Measurements from ENCODE around the gene TMEM45B. TPM values are rescaled to one million over a fixed set of nuclear protein-coding genes. Genes with fewer than 3 reads are reported as not detected.
"Not testable (repeated sequence)": the region's sequence is repeated elsewhere in the genome, so short reads cannot be mapped to it uniquely, and the experiment has no call there.

Gene TMEM45B
- total and polyA plus RNA-seq, 5 experiments from 2014 or later, result 0.96 to 6.1 (median 1.7) TPM

DNA sequence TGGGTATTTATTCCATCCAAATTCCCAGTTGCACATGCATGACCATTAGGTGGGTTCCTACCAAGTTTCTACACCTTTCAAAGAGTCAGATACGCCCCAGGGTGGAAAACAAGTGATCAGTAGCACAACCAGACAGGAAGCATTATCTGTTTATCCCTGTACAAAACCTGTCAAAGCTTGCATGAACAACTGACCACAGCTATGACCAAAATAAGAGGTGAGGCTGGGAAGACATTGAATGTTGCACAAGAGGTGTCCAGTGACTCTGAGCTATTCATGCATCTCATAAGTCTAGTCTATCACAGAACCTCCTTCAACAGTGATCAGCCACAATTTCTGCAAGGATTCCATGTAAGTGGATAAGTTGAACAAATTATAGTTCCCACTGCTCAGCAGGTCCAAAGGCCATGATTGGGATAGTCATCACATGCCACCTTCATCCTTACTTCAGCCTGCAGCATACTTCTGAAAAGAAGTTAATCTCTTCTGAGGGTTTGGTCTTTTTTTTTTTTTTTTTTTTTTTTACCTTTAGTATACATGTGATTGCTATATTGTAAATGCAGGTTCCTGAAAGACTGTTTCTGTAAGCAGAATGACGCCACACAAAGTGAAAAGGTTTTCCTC, 28.0 kb upstream of the TMEM45B start:
- peaks cover 0 to under 1% (median 0%) of the 10 kb centered on the region in 9 donors for H3K9me3 Mint-ChIP-seq
- no peak for ATAC-seq
- POLR2A ChIA-PET, result no interaction called here
- H3K36me3 Mint-ChIP-seq, result no peaks in the 10 kb centered on the region
- peak overlapping the region in 1 of 10 donors; percentile 30 for H3K27ac Mint-ChIP-seq
- H3K27me3 Mint-ChIP-seq, result peaks cover 0 to 8% (median 2%) of the 10 kb centered on the region in 5 donors
- no peak for DNase-seq
- H3K4me1 Mint-ChIP-seq, result peaks cover 5 to 13% (median 8%) of the 10 kb centered on the region in 4 donors
- H3K4me3 Mint-ChIP-seq, result no peak overlapping the region

DNA sequence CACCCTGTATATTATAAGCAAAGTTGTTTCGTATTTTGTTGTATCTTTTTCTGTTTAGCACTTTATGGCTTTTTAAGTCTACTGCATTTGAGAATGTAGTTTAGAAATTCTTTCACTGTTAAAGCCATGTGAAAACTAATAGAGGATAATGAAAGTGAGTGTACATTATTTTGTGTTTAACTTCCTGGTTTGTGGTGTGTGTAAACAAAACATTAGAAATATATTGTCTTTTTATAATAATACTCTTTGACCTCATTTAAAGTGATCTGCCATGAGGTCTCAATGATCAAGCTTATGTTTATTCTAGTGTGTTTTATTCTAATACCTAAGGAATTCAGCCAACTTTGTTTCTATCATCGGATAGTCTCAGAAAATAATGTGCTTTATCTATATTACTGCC, 27.4 kb upstream of the TMEM45B start:
- no peak overlapping the region for H3K4me3 Mint-ChIP-seq
- H3K36me3 Mint-ChIP-seq, result no peaks in the 10 kb centered on the region
- DNase-seq (no peak), ATAC-seq (no peak)
- POLR2A ChIA-PET, result no interaction called here
- H3K4me1 Mint-ChIP-seq, result peaks cover 6 to 13% (median 8%) of the 10 kb centered on the region in 4 donors
- peaks cover 0 to 3% (median 0%) of the 10 kb centered on the region in 9 donors for H3K9me3 Mint-ChIP-seq
- H3K27me3 Mint-ChIP-seq, result peaks cover 0 to 8% (median 2%) of the 10 kb centered on the region in 5 donors
- H3K27ac Mint-ChIP-seq, result peak overlapping the region in 1 of 10 donors; percentile 30

DNA sequence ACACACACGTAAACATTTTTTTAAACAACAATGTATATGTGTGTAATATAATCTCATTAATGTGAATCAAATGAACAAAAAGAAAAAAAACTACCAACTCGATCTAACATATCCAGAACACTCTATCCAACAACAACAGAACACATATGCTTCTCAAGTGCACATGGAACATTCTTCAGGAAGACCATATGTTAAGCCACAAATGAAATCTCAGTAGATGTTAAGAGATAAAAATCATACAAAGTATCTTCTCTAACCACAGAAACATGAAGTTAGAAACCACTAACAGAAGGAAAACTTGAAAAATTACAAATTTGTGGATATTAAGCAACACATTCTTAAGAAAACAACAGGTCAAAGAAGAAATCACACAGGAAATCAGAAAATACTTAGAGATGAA, 25.5 kb upstream of the TMEM45B start:
- Mint-ChIP-seq H3K4me3 (no peak overlapping the region), H3K9me3 (peaks cover 0 to 6% (median 2%) of the 10 kb centered on the region in 9 donors), H3K4me1 (peaks cover 6 to 13% (median 8%) of the 10 kb centered on the region in 4 donors), H3K27me3 (peaks cover 0 to 9% (median 3%) of the 10 kb centered on the region in 5 donors), H3K36me3 (peaks cover 0 to 10% (median 9%) of the 10 kb centered on the region in 3 donors), H3K27ac (peak overlapping the region in 2 of 10 donors; percentile 1 to 2)
- ATAC-seq, result no peak
- POLR2A ChIA-PET, result no interaction called here
- DNase-seq, result no peak

DNA sequence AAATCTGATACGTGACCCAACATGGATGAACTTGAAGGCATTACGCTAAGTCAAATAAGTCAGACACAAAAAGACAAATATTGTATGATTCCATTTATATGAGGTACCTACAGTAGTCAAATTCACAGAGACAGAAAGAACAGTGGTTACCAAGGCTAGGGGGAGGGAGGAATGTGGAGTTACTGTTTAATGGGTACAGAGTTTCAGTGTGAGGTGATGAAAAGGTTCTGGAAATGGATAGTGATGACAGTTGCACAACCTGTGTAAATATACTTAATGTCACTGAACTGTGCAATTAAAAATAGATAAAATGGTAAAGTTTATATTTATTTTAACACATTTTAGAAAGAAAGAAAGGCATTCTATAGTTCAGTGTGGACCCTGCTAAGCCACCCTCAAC, 24.1 kb upstream of the TMEM45B start:
- peaks cover 6 to 17% (median 17%) of the 10 kb centered on the region in 3 donors for H3K36me3 Mint-ChIP-seq
- POLR2A ChIA-PET, result no interaction called here
- no peak overlapping the region for H3K27ac Mint-ChIP-seq

DNA sequence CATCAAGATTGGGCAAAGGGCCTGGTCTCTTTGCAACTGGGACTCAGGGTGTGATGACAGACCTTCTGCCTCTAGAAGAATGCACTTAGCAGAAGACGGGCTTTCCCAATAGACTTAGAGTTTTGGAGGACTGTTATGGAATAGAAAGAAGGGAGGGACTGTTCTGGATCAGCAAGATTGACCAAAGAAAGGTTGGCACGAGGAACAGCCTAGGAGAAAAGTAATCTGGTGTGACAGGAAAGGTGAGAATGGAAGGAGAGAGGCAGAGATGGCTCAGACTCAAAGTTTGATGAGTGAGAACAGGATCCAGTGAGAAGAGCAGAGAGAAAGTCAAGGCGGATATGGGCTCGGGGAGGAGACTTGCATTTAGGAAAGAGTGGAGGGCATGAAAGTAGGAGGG, 23.0 kb upstream of the TMEM45B start:
- Mint-ChIP-seq H3K9me3 (peaks cover 0 to 15% (median 7%) of the 10 kb centered on the region in 9 donors), H3K4me3 (no peak overlapping the region), H3K36me3 (peaks cover 6 to 17% (median 17%) of the 10 kb centered on the region in 3 donors), H3K27me3 (peaks cover 0 to 14% (median 2%) of the 10 kb centered on the region in 5 donors), H3K27ac (peak overlapping the region in 2 of 10 donors; percentile 49 to 71), H3K4me1 (peaks cover 6 to 9% (median 8%) of the 10 kb centered on the region in 4 donors)
- POLR2A ChIA-PET, result no interaction called here
- DNase-seq (no peak), ATAC-seq (no peak)

More for the DNA sequence above, 24.1 kb upstream of the TMEM45B start:
- Mint-ChIP-seq H3K4me3 (no peak overlapping the region), H3K9me3 (peaks cover 0 to 15% (median 7%) of the 10 kb centered on the region in 9 donors), H3K27me3 (peaks cover 0 to 14% (median 2%) of the 10 kb centered on the region in 5 donors), H3K4me1 (peaks cover 6 to 9% (median 8%) of the 10 kb centered on the region in 4 donors)
- no peak for DNase-seq
- ATAC-seq, result no peak

DNA sequence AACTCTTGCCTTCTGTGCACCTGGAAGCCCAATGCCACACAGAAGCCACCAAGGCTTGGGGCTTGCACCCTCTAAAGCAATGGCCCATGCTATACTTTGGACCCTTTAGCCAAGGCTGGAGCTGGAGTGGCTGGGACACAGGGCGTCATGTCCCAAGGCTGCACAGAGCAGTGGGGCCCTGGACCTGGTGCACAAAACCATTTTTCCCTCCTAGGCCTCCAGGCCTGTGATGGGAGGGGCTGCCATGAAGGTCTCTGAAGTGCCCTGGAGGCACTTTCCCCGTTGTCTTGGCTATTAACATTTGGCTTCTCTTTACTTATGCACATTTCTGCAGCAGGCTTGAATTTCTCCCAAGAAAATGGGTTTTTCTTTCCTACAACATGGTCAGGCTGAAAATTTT, 20.6 kb upstream of the TMEM45B start:
- H3K27ac Mint-ChIP-seq, result no peak overlapping the region
- peaks cover 0 to 14% (median 2%) of the 10 kb centered on the region in 5 donors for H3K27me3 Mint-ChIP-seq
- no peak overlapping the region for H3K4me3 Mint-ChIP-seq
- H3K9me3 Mint-ChIP-seq, result peaks cover 6 to 35% (median 21%) of the 10 kb centered on the region in 9 donors
- peaks cover 4 to 17% (median 11%) of the 10 kb centered on the region in 4 donors for H3K4me1 Mint-ChIP-seq
- H3K36me3 Mint-ChIP-seq, result peaks cover 10 to 36% (median 29%) of the 10 kb centered on the region in 3 donors
- no peak for ATAC-seq
- POLR2A ChIA-PET, result no interaction called here
- DNase-seq, result no peak

DNA sequence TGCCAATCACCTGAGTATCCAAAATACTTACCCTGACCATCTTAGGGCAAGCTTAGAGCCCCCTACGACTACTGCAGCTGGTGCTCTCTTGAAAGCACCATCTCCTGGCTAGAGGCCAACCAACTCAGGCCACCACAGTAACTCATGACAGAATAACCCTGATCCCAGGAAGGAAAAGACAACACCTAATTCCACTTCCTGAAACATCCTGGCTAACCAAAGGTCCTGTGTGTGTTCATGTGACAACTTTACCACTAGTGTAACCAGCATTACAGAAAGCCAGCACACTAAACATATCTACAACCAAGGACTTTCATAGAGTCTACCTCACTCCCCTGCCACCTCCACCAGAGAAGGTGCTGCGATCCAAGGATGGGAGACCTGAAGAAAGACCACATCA, 17.4 kb upstream of the TMEM45B start:
- DNase-seq, result no peak
- ATAC-seq, result no peak
- Mint-ChIP-seq H3K36me3 (peaks cover 10 to 42% (median 29%) of the 10 kb centered on the region in 3 donors), H3K27me3 (peaks cover 0 to 14% (median 0%) of the 10 kb centered on the region in 5 donors), H3K4me1 (peaks cover 8 to 23% (median 18%) of the 10 kb centered on the region in 4 donors), H3K27ac (no peak overlapping the region), H3K9me3 (peaks cover 6 to 43% (median 21%) of the 10 kb centered on the region in 9 donors), H3K4me3 (no peak overlapping the region)
- POLR2A ChIA-PET, result interaction anchor here (0.9 kb wide), 1 partner anchor 10 kb away, joined by 3 read pairs; no protein-coding TSS in a partner anchor

DNA sequence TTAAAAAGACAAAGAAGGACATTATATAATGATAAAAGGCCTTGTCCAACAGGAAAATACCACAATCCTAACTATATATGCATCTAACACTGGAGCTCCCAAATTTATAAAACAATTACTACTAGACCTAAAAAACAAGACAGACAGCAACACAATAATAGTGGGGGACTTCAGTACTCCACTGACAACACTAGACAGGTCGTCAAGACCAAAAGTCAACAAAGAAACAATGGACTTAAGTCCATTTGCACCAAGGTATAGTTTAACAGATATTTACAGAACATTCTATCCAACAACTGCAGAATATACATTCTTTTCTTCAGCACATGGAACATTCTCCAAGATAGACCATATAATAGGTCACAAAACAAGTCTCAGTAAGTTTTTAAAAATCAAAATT, 15.5 kb upstream of the TMEM45B start:
- POLR2A ChIA-PET, H3K27ac Mint-ChIP-seq, DNase-seq, ATAC-seq, H3K27me3 Mint-ChIP-seq, H3K4me3 Mint-ChIP-seq: not testable (repeated sequence)
- H3K9me3 Mint-ChIP-seq, result peaks cover 13 to 46% (median 25%) of the 10 kb centered on the region in 9 donors
- peaks cover 10 to 41% (median 25%) of the 10 kb centered on the region in 3 donors for H3K36me3 Mint-ChIP-seq
- peaks cover 27 to 40% (median 37%) of the 10 kb centered on the region in 4 donors for H3K4me1 Mint-ChIP-seq

DNA sequence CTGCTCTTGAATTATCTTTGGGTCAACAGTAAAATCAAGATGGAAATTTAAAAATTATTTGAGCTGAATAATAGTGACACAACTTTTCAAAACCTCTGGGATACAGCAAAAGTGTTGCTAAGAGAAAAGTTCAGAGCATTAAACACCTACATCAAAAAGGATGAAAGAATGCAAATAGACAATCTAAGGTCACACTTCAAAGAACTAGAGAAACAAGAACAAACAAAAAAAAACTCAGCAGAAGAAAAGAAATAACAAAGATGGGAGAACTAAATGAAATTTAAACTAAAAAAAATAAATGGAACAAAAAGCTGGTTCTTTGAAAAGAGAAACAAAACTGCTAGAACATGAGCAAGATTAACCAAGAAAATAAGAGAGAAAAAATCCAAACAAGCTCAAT, 15.0 kb upstream of the TMEM45B start:
- no peak overlapping the region for H3K27ac Mint-ChIP-seq
- H3K4me1 Mint-ChIP-seq, result peaks cover 28 to 45% (median 38%) of the 10 kb centered on the region in 4 donors
- H3K36me3 Mint-ChIP-seq, result peaks cover 7 to 41% (median 21%) of the 10 kb centered on the region in 3 donors

DNA sequence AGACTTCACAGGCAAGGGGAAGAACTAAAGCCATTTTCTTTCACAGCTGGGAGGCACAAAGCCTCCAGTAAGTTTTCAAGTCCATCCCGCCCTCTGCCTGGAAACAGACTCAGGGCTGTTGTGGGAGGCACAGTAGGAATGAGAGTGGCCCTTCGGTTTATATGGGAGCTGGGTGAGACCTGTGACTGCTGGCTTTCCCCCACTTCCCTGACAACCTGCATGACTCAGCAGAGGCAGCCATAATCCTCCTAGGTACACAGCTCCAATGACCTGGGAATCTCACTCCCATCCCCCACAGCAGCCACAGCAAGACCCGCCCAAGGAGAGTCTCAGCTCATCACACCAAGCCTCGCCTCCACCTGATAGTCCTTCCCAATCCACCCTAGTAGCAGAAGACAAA, 12.1 kb upstream of the TMEM45B start:
- Mint-ChIP-seq H3K4me1 (peaks cover 34 to 56% (median 45%) of the 10 kb centered on the region in 4 donors), H3K27me3 (peaks cover 0 to 10% (median 1%) of the 10 kb centered on the region in 5 donors), H3K36me3 (peaks cover 4 to 38% (median 24%) of the 10 kb centered on the region in 3 donors), H3K27ac (peak overlapping the region; percentile 73 to 91 (median 82)), H3K9me3 (peaks cover 12 to 45% (median 21%) of the 10 kb centered on the region in 9 donors), H3K4me3 (peak overlapping the region; percentile 29 to 77 (median 70))
- DNase-seq (no peak), ATAC-seq (no peak)
- POLR2A ChIA-PET, result interaction anchor here (1.0 to 4.6 kb wide), 6 partner anchors 9 to 91 kb away, joined by 4 to 43 read pairs (median 8); partner anchors contain the start of gene TMEM45B

More for the DNA sequence above, 15.0 kb upstream of the TMEM45B start:
- DNase-seq, result no peak
- no peak for ATAC-seq
- POLR2A ChIA-PET, result interaction anchor here (4.6 kb wide), 1 partner anchor 53 kb away, joined by 29 read pairs; no protein-coding TSS in a partner anchor
- Mint-ChIP-seq H3K27me3 (peaks cover 0 to 3% (median under 1%) of the 10 kb centered on the region in 5 donors), H3K4me3 (no peak overlapping the region), H3K9me3 (peaks cover 13 to 46% (median 23%) of the 10 kb centered on the region in 9 donors)

DNA sequence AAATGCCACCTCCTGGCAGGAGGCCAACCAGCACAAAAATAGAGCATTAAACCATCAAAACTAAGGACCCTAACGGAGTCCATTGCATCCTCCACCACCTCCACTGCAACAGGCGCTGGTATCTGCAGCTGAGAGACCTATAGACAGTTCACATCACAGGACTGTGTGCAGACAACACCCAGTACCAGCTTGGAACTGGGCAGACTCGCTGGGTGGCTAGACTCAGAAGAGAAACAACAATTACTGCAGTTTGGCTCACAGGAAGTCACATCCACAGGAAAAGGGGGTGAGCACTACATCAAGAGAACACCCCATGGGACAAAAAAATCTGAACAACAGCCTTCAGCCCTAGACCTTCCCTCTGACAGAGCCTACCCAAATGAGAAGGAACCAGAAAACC, 11.6 kb upstream of the TMEM45B start:
- Mint-ChIP-seq H3K4me1 (peaks cover 31 to 53% (median 45%) of the 10 kb centered on the region in 4 donors), H3K27me3 (peaks cover 0 to 10% (median 1%) of the 10 kb centered on the region in 5 donors), H3K27ac (peak overlapping the region; percentile 73 to 91 (median 82)), H3K36me3 (peaks cover under 1 to 34% (median 19%) of the 10 kb centered on the region in 3 donors), H3K9me3 (peaks cover 7 to 41% (median 16%) of the 10 kb centered on the region in 9 donors), H3K4me3 (peak overlapping the region; percentile 29 to 77 (median 70))
- POLR2A ChIA-PET, result interaction anchor here (1.0 to 4.6 kb wide), 6 partner anchors 10 to 90 kb away, joined by 4 to 43 read pairs (median 8); partner anchors contain the start of gene TMEM45B
- peak in 3 of 10 donors; percentile 41 to 63 (median 63) for DNase-seq
- ATAC-seq, result peak; percentile 81 to 93

DNA sequence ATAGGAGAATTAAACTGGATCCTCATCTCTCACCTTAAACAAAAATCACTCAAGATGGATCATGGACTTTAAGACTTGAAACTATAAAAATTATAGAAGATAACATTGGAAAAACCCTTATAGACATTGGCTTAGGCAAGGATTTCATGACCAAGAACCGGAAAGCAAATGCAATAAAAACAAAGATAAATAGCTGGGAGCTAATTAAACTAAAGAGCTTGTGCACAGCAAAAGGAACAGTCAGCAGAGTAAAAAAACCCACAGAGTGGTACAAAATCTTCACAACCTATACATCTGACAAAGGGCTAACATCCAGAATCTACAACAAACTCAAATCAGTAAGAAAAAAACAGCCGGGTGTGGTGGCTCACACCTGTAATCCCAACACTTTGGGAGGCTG, 7.4 kb upstream of the TMEM45B start:
- Mint-ChIP-seq H3K36me3 (peaks cover 0 to 23% (median 18%) of the 10 kb centered on the region in 3 donors), H3K9me3 (peaks cover 0 to 35% (median 14%) of the 10 kb centered on the region in 9 donors), H3K4me1 (peaks cover 19 to 52% (median 37%) of the 10 kb centered on the region in 4 donors), H3K27me3 (peaks cover 0 to 13% (median 1%) of the 10 kb centered on the region in 5 donors)
- H3K4me3 Mint-ChIP-seq, H3K27ac Mint-ChIP-seq, ATAC-seq, DNase-seq: not testable (repeated sequence)
- POLR2A ChIA-PET, result interaction anchor here (0.7 kb wide), 1 partner anchor 11 kb away, joined by 3 read pairs; no protein-coding TSS in a partner anchor

All from naive thymus-derived CD8-positive, alpha-beta T cell (primary cell).